ENCODE data around the gene CEP70. TPM values are rescaled to one million over a fixed set of nuclear protein-coding genes. Genes with fewer than 3 reads are reported as not detected.

Gene CEP70
- total and polyA plus RNA-seq, 2 of the 13 experiments (the other 11 are each of a cell fraction or from before 2014, with no cell fraction given): 4.0 to 22.3 TPM

- DNase-seq (ENCODE audit: low spot score): no peak
- H3K4me1 ChIP-seq (ENCODE audit: insufficient read depth, low read length): no peaks in the 10 kb centered on the region
- H3K9ac ChIP-seq (ENCODE audit: insufficient read depth, low read depth, low read length): no peak overlapping the region
- H3K27ac ChIP-seq (ENCODE audit: extremely low read length, insufficient read depth, low read length): no peak overlapping the region
- no peaks in the 10 kb centered on the region for H4K20me1 ChIP-seq (ENCODE audit: insufficient read depth, low read length)
- no peaks in the 10 kb centered on the region for H3K9me3 ChIP-seq (ENCODE audit: low read length)
- POLR2A ChIA-PET: no interaction called here
- H3K4me3 ChIP-seq (replicated peaks in 1 of 3; ENCODE audit: insufficient read depth in 1 of 3, low read depth in 2 of 3, low read length in 3 of 3): no peak overlapping the region
- intact Hi-C loops (cut with micrococcal nuclease; ENCODE audit: unreplicated experiment): no loop called here
- CTCF ChIA-PET (ENCODE audit: low intra/inter-chr PET ratio, low total read pairs): no interaction called here
- FAIRE-seq: no peak
- BruUV-seq (replicated peaks): no TSS peak
- H3K27me3 ChIP-seq (ENCODE audit: control insufficient read depth in 1 of 2, insufficient read depth in 2 of 2, low read length in 2 of 2): no peaks in the 10 kb centered on the region
- no peak for ATAC-seq
- no peaks in the 10 kb centered on the region; a peak in 1 of 5 replicates for H3K36me3 ChIP-seq (replicated peaks in 1 of 2; ENCODE audit: control insufficient read depth in 1 of 2, insufficient read depth in 2 of 2, low read length in 2 of 2)
- in situ Hi-C loops (cut with HindIII; ENCODE audit: extremely low pct_ligation_motif_present, low pct_unique_long_range_greater_than_20kb): no loop called here
- no peaks in the 10 kb centered on the region for H3K79me2 ChIP-seq (ENCODE audit: insufficient read depth, low read length)
- H3K4me2 ChIP-seq (ENCODE audit: low read depth, low read length): no peak overlapping the region
- no peak overlapping the region for H2AFZ ChIP-seq (ENCODE audit: low read length)
- TF ChIP-seq ZNF205 (CRISPR knock-in tag; IDR thresholded peaks at IDR 0.05) (no peak), ARID4A (CRISPR knock-in tag; IDR thresholded peaks at IDR 0.05; ENCODE audit: borderline replicate concordance) (no peak), CBX2 (IDR thresholded peaks at IDR 0.05; ENCODE audit: low read depth, low read length) (no peak), CBX2 (CRISPR knock-in tag; IDR thresholded peaks at IDR 0.05; ENCODE audit: low read depth) (no peak), ZNF160 (CRISPR knock-in tag; IDR thresholded peaks at IDR 0.05) (no peak), REXO4 (CRISPR knock-in tag; IDR thresholded peaks at IDR 0.05; ENCODE audit: borderline replicate concordance) (no peak), TRIM24 (CRISPR knock-in tag; IDR thresholded peaks at IDR 0.05) (no peak), ZNF878 (CRISPR knock-in tag; IDR thresholded peaks at IDR 0.05) (no peak), PHF8 (CRISPR knock-in tag; IDR thresholded peaks at IDR 0.05) (no peak), ZNF331 (CRISPR knock-in tag; IDR thresholded peaks at IDR 0.05) (no peak), E2F2 (CRISPR knock-in tag; IDR thresholded peaks at IDR 0.05; ENCODE audit: borderline replicate concordance) (no peak), ZBTB49 (CRISPR knock-in tag; IDR thresholded peaks at IDR 0.05; ENCODE audit: borderline replicate concordance) (no peak), FOXK2 (IDR thresholded peaks at IDR 0.05) (no peak)
Measured at GRCh38 chr3:138477120-138477519, 116.9 kb downstream of the CEP70 start.
